GM04504 (cell line): ENCODE results near the gene KCNK5.

Source experiments
- DNase-seq: peaks from one replicate; pipeline ENCODE4 v3.0.0-alpha.2; 2012; ENCODE audit warnings: low read depth

The KCNK5 gene

GRCh38 chr6:39197922-39198500, 31.3 kb downstream of the KCNK5 start:
- DNase-seq: no peak

GRCh38 chr6:39197521-39197920, 31.8 kb downstream of the KCNK5 start:
- no peak for DNase-seq

- no peak for DNase-seq
Measured at GRCh38 chr6:39196673-39197091, 32.6 kb downstream of the KCNK5 start.

GRCh38 chr6:39195792-39196385, 33.4 kb downstream of the KCNK5 start:
- DNase-seq: no peak

GRCh38 chr6:39194466-39194865, 34.8 kb downstream of the KCNK5 start:
- DNase-seq: no peak

- DNase-seq: no peak
Measured at GRCh38 chr6:39193201-39193791, 36.0 kb downstream of the KCNK5 start.

- DNase-seq: no peak
Measured at GRCh38 chr6:39192736-39193135, 36.5 kb downstream of the KCNK5 start.

- DNase-seq: no peak
Measured at GRCh38 chr6:39191236-39191930, 37.9 kb downstream of the KCNK5 start.

GRCh38 chr6:39190545-39191235, 38.6 kb downstream of the KCNK5 start:
- DNase-seq: no peak

- no peak for DNase-seq
Measured at GRCh38 chr6:39189915-39190544, 39.2 kb downstream of the KCNK5 start.

- DNase-seq: no peak
Measured at GRCh38 chr6:39189131-39189530, 40.1 kb downstream of the KCNK5 start.

GRCh38 chr6:39188571-39188970, 40.7 kb downstream of the KCNK5 start:
- no peak for DNase-seq

- DNase-seq: no peak
Measured at GRCh38 chr6:39188098-39188450, 41.2 kb downstream of the KCNK5 start.

GRCh38 chr6:39184906-39185580, 44.2 kb downstream of the KCNK5 start:
- no peak for DNase-seq

GRCh38 chr6:39182604-39183003, 46.7 kb downstream of the KCNK5 start:
- no peak for DNase-seq

- no peak for DNase-seq
Measured at GRCh38 chr6:39181826-39182225, 47.4 kb downstream of the KCNK5 start.

GRCh38 chr6:39181333-39181732, 47.9 kb downstream of the KCNK5 start:
- no peak for DNase-seq

- DNase-seq: no peak
Measured at GRCh38 chr6:39178804-39179203, 50.5 kb downstream of the KCNK5 start.

- no peak for DNase-seq
Measured at GRCh38 chr6:39178235-39178634, 51.0 kb downstream of the KCNK5 start.

GRCh38 chr6:39177130-39177529, 52.1 kb downstream of the KCNK5 start:
- no peak for DNase-seq

- DNase-seq: no peak
Measured at GRCh38 chr6:39173270-39173669, 56.0 kb downstream of the KCNK5 start.

GRCh38 chr6:39172377-39172757, 56.9 kb downstream of the KCNK5 start:
- DNase-seq: no peak
